GM12878 (cell line): ENCODE data around the gene CASP8. TPM values are rescaled to one million over a fixed set of nuclear protein-coding genes. Genes with fewer than 3 reads are reported as not detected.

ENCODE experiments used
- CREB1 ChIP-seq: IDR thresholded peaks from 2 replicates; pipeline ENCODE4 v1.6.1; 2012; ENCODE audit warnings: low read depth, mild to moderate bottlenecking, inconsistent platforms
- DPF2 ChIP-seq: fragments of 450-650 bp; IDR thresholded peaks from 2 replicates; pipeline ENCODE4 v1.6.1; 2017; ENCODE audit warnings: mild to moderate bottlenecking
- EED ChIP-seq: sonication (generic); IDR thresholded peaks from 2 replicates; pipeline ENCODE4 v1.6.1; 2016; ENCODE audit warnings: antibody characterized with exemption, low read depth
- FOXK2 ChIP-seq: fragments of 450-650 bp; IDR thresholded peaks from 2 replicates; pipeline ENCODE4 v1.6.1; 2017; ENCODE audit warnings: mild to moderate bottlenecking, moderate library complexity
- HDAC6 ChIP-seq: fragments of 200-600 bp; sonication (generic); IDR thresholded peaks from one replicate; pipeline ENCODE4 v1.8.0; 2017; ENCODE audit warnings: antibody characterized with exemption; ENCODE audit not compliant: unreplicated experiment
- JUNB ChIP-seq: IDR thresholded peaks from 2 replicates; pipeline ENCODE4 v1.6.1; 2016; ENCODE audit warnings: antibody characterized with exemption, mild to moderate bottlenecking
- KLF5 ChIP-seq: fragments of 450-650 bp; IDR thresholded peaks from 2 replicates; pipeline ENCODE4 v1.6.1; 2014; ENCODE audit warnings: mild to moderate bottlenecking; ENCODE audit not compliant: partially characterized antibody
- MEF2A ChIP-seq: IDR thresholded peaks from 2 replicates; pipeline ENCODE4 v1.6.1; 2011; ENCODE audit warnings: low read depth, mild to moderate bottlenecking, low read length, moderate library complexity; ENCODE audit not compliant: insufficient read depth
- MEF2B ChIP-seq: fragments of 450-650 bp; IDR thresholded peaks from 2 replicates; pipeline ENCODE4 v1.6.1; 2018; ENCODE audit warnings: mild to moderate bottlenecking, moderate library complexity; ENCODE audit not compliant: partially characterized antibody, poor library complexity, severe bottlenecking
- MTA2 ChIP-seq: fragments of 450-650 bp; IDR thresholded peaks from 2 replicates; pipeline ENCODE4 v1.6.1; 2016; ENCODE audit warnings: low read depth, mild to moderate bottlenecking, moderate library complexity
- MYB ChIP-seq: fragments of 150-350 bp; IDR thresholded peaks from 2 replicates; pipeline ENCODE4 v1.6.1; 2014; ENCODE audit warnings: mild to moderate bottlenecking, low read depth, low read length, borderline replicate concordance
- NFYA ChIP-seq: IDR thresholded peaks from 2 replicates; pipeline ENCODE4 v1.6.1; 2011; ENCODE audit warnings: low read depth, mild to moderate bottlenecking, low read length, improper control_type of control experiment, borderline replicate concordance
- PAX8 ChIP-seq: fragments of 450-650 bp; IDR thresholded peaks from 2 replicates; pipeline ENCODE4 v1.6.1; 2017; ENCODE audit warnings: mild to moderate bottlenecking, moderate library complexity
- RB1 ChIP-seq: fragments of 450-650 bp; formaldehyde crosslinking; IDR thresholded peaks from 2 replicates; pipeline ENCODE4 v1.6.1; 2017; ENCODE audit warnings: mild to moderate bottlenecking, borderline replicate concordance
- RUNX3 ChIP-seq: IDR thresholded peaks from 2 replicates; pipeline ENCODE4 v1.6.1; 2012; ENCODE audit warnings: low read length, inconsistent platforms
- SP1 ChIP-seq: IDR thresholded peaks from one replicate; pipeline ENCODE4 v1.6.1; 2011; ENCODE audit warnings: low read depth, low read length
- TARDBP ChIP-seq: IDR thresholded peaks from 2 replicates; pipeline ENCODE4 v1.6.1; 2016; ENCODE audit warnings: borderline replicate concordance
- WRNIP1 ChIP-seq: IDR thresholded peaks from 2 replicates; pipeline ENCODE4 v1.6.1; 2011; ENCODE audit warnings: low read depth, low read length, improper control_type of control experiment, borderline replicate concordance
- ZNF274 ChIP-seq: IDR thresholded peaks from one replicate; pipeline ENCODE4 v1.8.0; 2011; ENCODE audit not compliant: insufficient read length, insufficient read depth
- ZNF622 ChIP-seq: fragments of 450-650 bp; IDR thresholded peaks from 2 replicates; pipeline ENCODE4 v1.6.1; 2017; ENCODE audit warnings: mild to moderate bottlenecking, inconsistent platforms
- polyA plus RNA-seq, 11 experiments: library from polyadenylated mRNA; depleted of rRNA in 4 of 11; unstranded in 6 of 11; stranded (reverse) in 5 of 11; fragments of >200 nt; fragmentation: Nextera tagmentation in 4 of 11; fragmentation: Illumina TruSeq in 1 of 11; extraction: Ambion mirVana in 4 of 11; extraction: Trizol in 1 of 11; gene quantifications; 1 replicate in 1 of 11; 2 replicates in 10 of 11; pipeline versions ENCODE4 v1.2.1 to v1.2.3, GENCODE V29; 2011 to 2016; ENCODE audit warnings: inconsistent platforms in 2 of 11, missing spikeins in 2 of 11, low read depth in 1 of 11
- total RNA-seq, 4 experiments: library from RNA; depleted of rRNA in 3 of 4; stranded (reverse); fragments of >200 nt in 3 of 4; fragmentation: Illumina TruSeq in 1 of 4; extraction: Trizol in 1 of 4; gene quantifications; 2 replicates each; pipeline versions ENCODE4 v1.2.1 to v1.2.3, GENCODE V29; 2013 to 2021
- TF ChIP-seq, protein P1 (sequence below): fragments of 150-350 bp; IDR thresholded peaks from 2 replicates; pipeline ENCODE4 v1.6.1; 2016; ENCODE audit warnings: low read depth, low read length
- TF ChIP-seq, protein P2 (sequence below): IDR thresholded peaks from 2 replicates; pipeline ENCODE4 v1.6.1; 2011; ENCODE audit warnings: mild to moderate bottlenecking, low read depth, low read length, moderate library complexity; ENCODE audit not compliant: insufficient replicate concordance
- TF ChIP-seq, protein P3 (sequence below): IDR thresholded peaks from 2 replicates; pipeline ENCODE4 v1.6.1; 2012; ENCODE audit warnings: low read depth, low read length, improper control_type of control experiment
- TF ChIP-seq, protein P4 (sequence below): fragments of 450-650 bp; IDR thresholded peaks from 2 replicates; pipeline ENCODE4 v1.6.1; 2016; ENCODE audit warnings: mild to moderate bottlenecking
- TF ChIP-seq, protein P5 (sequence below): IDR thresholded peaks from 2 replicates; pipeline ENCODE4 v1.6.1; 2012; ENCODE audit warnings: low read depth, low read length, improper control_type of control experiment

The CASP8 gene
- total and polyA plus RNA-seq, 10 of the 15 experiments (the other 5 are each of a cell fraction or from before 2014, with no cell fraction given), result 18.6 to 54.1 (median 39.9) TPM

DNA sequence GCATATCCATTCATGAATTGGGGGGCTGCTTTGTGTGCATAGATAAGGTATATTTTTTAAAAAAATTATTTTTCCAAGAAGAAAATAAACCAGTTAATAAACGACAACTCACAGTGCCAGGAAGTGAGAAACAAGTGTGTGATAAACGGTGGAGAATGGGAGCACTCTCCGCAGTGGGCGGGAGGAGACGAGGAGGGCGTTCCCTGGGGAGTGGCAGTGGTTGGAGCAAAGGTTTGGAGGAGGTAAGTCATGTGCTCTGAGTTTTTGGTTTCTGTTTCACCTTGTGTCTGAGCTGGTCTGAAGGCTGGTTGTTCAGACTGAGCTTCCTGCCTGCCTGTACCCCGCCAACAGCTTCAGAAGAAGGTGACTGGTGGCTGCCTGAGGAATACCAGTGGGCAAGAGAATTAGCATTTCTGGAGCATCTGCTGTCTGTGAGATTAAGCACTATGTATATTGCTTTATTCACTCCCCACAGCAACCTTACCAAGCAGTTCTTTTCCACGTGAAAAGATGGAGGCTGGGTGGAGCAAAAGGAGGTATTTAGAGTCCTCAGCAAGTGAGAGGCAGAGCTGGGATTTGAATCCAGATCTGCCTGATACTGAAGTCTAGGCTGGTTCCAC, 27.0 kb upstream of the CASP8 start (continued):
- TF ChIP-seq, protein P1, sequence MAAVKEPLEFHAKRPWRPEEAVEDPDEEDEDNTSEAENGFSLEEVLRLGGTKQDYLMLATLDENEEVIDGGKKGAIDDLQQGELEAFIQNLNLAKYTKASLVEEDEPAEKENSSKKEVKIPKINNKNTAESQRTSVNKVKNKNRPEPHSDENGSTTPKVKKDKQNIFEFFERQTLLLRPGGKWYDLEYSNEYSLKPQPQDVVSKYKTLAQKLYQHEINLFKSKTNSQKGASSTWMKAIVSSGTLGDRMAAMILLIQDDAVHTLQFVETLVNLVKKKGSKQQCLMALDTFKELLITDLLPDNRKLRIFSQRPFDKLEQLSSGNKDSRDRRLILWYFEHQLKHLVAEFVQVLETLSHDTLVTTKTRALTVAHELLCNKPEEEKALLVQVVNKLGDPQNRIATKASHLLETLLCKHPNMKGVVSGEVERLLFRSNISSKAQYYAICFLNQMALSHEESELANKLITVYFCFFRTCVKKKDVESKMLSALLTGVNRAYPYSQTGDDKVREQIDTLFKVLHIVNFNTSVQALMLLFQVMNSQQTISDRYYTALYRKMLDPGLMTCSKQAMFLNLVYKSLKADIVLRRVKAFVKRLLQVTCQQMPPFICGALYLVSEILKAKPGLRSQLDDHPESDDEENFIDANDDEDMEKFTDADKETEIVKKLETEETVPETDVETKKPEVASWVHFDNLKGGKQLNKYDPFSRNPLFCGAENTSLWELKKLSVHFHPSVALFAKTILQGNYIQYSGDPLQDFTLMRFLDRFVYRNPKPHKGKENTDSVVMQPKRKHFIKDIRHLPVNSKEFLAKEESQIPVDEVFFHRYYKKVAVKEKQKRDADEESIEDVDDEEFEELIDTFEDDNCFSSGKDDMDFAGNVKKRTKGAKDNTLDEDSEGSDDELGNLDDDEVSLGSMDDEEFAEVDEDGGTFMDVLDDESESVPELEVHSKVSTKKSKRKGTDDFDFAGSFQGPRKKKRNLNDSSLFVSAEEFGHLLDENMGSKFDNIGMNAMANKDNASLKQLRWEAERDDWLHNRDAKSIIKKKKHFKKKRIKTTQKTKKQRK, result no peak
- TF ChIP-seq, protein P2, sequence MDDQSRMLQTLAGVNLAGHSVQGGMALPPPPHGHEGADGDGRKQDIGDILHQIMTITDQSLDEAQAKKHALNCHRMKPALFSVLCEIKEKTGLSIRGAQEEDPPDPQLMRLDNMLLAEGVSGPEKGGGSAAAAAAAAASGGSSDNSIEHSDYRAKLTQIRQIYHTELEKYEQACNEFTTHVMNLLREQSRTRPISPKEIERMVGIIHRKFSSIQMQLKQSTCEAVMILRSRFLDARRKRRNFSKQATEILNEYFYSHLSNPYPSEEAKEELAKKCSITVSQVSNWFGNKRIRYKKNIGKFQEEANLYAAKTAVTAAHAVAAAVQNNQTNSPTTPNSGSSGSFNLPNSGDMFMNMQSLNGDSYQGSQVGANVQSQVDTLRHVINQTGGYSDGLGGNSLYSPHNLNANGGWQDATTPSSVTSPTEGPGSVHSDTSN, result no peak
- TF ChIP-seq, protein P3, sequence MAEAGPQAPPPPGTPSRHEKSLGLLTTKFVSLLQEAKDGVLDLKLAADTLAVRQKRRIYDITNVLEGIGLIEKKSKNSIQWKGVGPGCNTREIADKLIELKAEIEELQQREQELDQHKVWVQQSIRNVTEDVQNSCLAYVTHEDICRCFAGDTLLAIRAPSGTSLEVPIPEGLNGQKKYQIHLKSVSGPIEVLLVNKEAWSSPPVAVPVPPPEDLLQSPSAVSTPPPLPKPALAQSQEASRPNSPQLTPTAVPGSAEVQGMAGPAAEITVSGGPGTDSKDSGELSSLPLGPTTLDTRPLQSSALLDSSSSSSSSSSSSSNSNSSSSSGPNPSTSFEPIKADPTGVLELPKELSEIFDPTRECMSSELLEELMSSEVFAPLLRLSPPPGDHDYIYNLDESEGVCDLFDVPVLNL, result no peak
- TF ChIP-seq RUNX3, result peak; percentile 59; the same call in 1 of the 2 replicates
- TF ChIP-seq FOXK2, result no peak
- no peak; the same call in 1 of the 2 replicates for TF ChIP-seq RB1
- TF ChIP-seq NFYA, result no peak
- peak; percentile 32 for TF ChIP-seq SP1
- TF ChIP-seq, protein P4, sequence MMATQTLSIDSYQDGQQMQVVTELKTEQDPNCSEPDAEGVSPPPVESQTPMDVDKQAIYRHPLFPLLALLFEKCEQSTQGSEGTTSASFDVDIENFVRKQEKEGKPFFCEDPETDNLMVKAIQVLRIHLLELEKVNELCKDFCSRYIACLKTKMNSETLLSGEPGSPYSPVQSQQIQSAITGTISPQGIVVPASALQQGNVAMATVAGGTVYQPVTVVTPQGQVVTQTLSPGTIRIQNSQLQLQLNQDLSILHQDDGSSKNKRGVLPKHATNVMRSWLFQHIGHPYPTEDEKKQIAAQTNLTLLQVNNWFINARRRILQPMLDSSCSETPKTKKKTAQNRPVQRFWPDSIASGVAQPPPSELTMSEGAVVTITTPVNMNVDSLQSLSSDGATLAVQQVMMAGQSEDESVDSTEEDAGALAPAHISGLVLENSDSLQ, result peak; percentile 77
- 0 out of 2 replicates have a peak, but pooled peaks have one; percentile 19 for TF ChIP-seq MTA2
- TF ChIP-seq MEF2A, result no peak
- no peak; the same call in 1 of the 2 replicates for TF ChIP-seq DPF2
- TF ChIP-seq HDAC6, result no peak
- peak; percentile 41; the same call in 1 of the 2 replicates for TF ChIP-seq EED
- no peak for TF ChIP-seq WRNIP1
- no peak for TF ChIP-seq KLF5
- no peak for TF ChIP-seq PAX8
- no peak for TF ChIP-seq MYB
- TF ChIP-seq ZNF274, result no peak
- no peak; the same call in 1 of the 2 replicates for TF ChIP-seq JUNB
- TF ChIP-seq TARDBP, result no peak
- TF ChIP-seq MEF2B, result peak; percentile 91
- TF ChIP-seq, protein P5, sequence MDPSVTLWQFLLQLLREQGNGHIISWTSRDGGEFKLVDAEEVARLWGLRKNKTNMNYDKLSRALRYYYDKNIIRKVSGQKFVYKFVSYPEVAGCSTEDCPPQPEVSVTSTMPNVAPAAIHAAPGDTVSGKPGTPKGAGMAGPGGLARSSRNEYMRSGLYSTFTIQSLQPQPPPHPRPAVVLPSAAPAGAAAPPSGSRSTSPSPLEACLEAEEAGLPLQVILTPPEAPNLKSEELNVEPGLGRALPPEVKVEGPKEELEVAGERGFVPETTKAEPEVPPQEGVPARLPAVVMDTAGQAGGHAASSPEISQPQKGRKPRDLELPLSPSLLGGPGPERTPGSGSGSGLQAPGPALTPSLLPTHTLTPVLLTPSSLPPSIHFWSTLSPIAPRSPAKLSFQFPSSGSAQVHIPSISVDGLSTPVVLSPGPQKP, result no peak
- 0 out of 2 replicates have a peak, but pooled peaks have one; percentile 40 for TF ChIP-seq CREB1
- no peak for TF ChIP-seq ZNF622
